Duodenal mucosa (tissue), 2 donors: ENCODE results near the gene ZPBP.

Source experiments
- H3K27ac ChIP-seq: one replicate; pipeline ENCODE4 v1.7.0; 2013; ENCODE audit warnings: low read depth, low read length
- H3K27me3 ChIP-seq, 2 donors: one replicate each; pipeline ENCODE4 v1.7.0; 2013; ENCODE audit warnings: low read length in 2 of 2, control low read depth in 1 of 2; ENCODE audit not compliant: insufficient read depth in 2 of 2, control insufficient read depth in 1 of 2
- H3K36me3 ChIP-seq, 2 donors: one replicate each; pipeline ENCODE4 v1.7.0; 2013; ENCODE audit warnings: low read length in 2 of 2, control low read depth in 1 of 2; ENCODE audit not compliant: insufficient read depth in 2 of 2, control insufficient read depth in 1 of 2
- H3K4me1 ChIP-seq, 2 donors: one replicate each; pipeline ENCODE4 v1.7.0; 2013; ENCODE audit warnings: low read length in 2 of 2, control low read depth in 1 of 2; ENCODE audit not compliant: insufficient read depth in 2 of 2, control insufficient read depth in 1 of 2
- H3K4me3 ChIP-seq, 2 donors: one replicate each; pipeline ENCODE4 v1.7.0; 2013; ENCODE audit warnings: low read length in 2 of 2, low read depth in 1 of 2
- H3K9ac ChIP-seq, 2 donors: one replicate each; pipeline ENCODE4 v1.7.0; 2013; ENCODE audit warnings: low read length in 2 of 2, low read depth in 1 of 2
- H3K9me3 ChIP-seq, 2 donors: one replicate each; pipeline ENCODE4 v1.7.0; 2013; ENCODE audit warnings: low read length in 2 of 2, control low read depth in 1 of 2; ENCODE audit not compliant: control insufficient read depth in 1 of 2

Gene ZPBP, protein sequence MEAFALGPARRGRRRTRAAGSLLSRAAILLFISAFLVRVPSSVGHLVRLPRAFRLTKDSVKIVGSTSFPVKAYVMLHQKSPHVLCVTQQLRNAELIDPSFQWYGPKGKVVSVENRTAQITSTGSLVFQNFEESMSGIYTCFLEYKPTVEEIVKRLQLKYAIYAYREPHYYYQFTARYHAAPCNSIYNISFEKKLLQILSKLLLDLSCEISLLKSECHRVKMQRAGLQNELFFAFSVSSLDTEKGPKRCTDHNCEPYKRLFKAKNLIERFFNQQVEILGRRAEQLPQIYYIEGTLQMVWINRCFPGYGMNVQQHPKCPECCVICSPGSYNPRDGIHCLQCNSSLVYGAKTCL

GRCh38 chr7:50092579-50093491 lies at the start of gene ZPBP:
ZPBP (minus strand) TSS chr7:50093246; CDS start chr7:50093194, 52 bp downstream.
- Histone ChIP-seq H3K4me3 (peak within 1 kb of the TSS; percentile 65 to 74), H3K27ac (no peak within 1 kb of the TSS), H3K9me3 (no peaks in the 10 kb centered on the region), H3K4me1 (peaks cover 0 to 4% of the 10 kb centered on the region in 2 donors), H3K36me3 (no peaks in the 10 kb centered on the region), H3K27me3 (no peaks in the 10 kb centered on the region), H3K9ac (peak within 1 kb of the TSS; percentile 22 to 37)

GRCh38 chr7:50142425-50143017 lies 49.5 kb upstream of the ZPBP start:
- Histone ChIP-seq H3K9me3 (no peaks in the 10 kb centered on the region), H3K27me3 (no peaks in the 10 kb centered on the region), H3K27ac (no peak overlapping the region), H3K4me3 (no peak overlapping the region), H3K9ac (no peak overlapping the region), H3K4me1 (peaks cover 0 to 2% of the 10 kb centered on the region in 2 donors), H3K36me3 (no peaks in the 10 kb centered on the region)

DNA sequence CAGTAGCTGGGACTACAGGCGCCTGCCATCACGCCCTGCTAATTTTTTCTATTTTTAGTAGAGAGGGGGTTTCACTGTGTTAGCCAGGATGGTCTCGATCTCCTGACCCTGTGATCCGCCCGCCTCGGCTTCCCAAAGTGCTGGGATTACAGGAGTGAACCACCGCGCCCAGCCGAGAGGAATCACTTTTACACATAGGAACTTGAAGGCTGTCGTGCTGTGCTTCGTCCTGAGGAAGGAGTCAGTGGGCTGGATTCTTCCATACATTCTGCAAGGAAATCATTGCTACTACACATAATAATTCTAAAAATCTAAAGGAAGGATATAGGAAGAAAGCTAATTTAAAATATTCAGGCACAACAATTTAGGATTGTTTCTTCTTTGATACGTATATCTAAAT lies 48.8 kb upstream of the ZPBP start:
- Histone ChIP-seq H3K36me3 (no peaks in the 10 kb centered on the region), H3K27ac (no peak overlapping the region), H3K4me3 (no peak overlapping the region), H3K27me3 (no peaks in the 10 kb centered on the region), H3K9ac (no peak overlapping the region), H3K4me1 (peaks cover 0 to 2% of the 10 kb centered on the region in 2 donors), H3K9me3 (no peaks in the 10 kb centered on the region)

GRCh38 chr7:50141131-50141530 lies 48.1 kb upstream of the ZPBP start:
- Histone ChIP-seq H3K36me3 (no peaks in the 10 kb centered on the region), H3K9me3 (no peaks in the 10 kb centered on the region), H3K4me1 (peaks cover 0 to 2% of the 10 kb centered on the region in 2 donors), H3K4me3 (no peak overlapping the region), H3K9ac (no peak overlapping the region), H3K27me3 (no peaks in the 10 kb centered on the region), H3K27ac (no peak overlapping the region)

- H3K27me3 ChIP-seq: no peaks in the 10 kb centered on the region
- H3K4me3 ChIP-seq: no peak overlapping the region
- no peaks in the 10 kb centered on the region for H3K36me3 ChIP-seq
- no peak overlapping the region for H3K9ac ChIP-seq
- peaks cover 0 to 2% of the 10 kb centered on the region in 2 donors for H3K4me1 ChIP-seq
- no peak overlapping the region for H3K27ac ChIP-seq
- no peaks in the 10 kb centered on the region for H3K9me3 ChIP-seq
These were observed 47.6 kb upstream of the ZPBP start for GRCh38 chr7:50140688-50141087.

DNA sequence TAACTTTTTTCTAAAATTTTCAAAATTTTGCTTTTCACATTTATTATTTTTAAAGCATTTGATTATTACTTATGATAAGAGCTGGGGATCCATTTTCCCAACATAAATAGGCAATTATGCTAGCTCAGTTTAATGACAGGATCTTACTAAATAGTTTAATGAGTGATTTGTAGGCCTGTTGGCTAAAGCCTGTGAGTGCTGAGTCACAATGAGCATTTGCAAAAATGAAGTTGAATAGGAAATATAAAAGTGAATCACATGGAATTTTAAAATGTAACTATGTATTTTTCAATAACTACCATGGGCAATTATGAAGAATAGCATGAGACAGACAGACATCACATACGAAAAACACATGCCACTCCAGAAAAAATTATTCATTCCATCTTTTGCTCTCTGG lies 45.1 kb upstream of the ZPBP start:
- Histone ChIP-seq H3K4me1 (peaks cover 0 to 2% of the 10 kb centered on the region in 2 donors), H3K36me3 (no peaks in the 10 kb centered on the region), H3K27me3 (no peaks in the 10 kb centered on the region), H3K9me3 (no peaks in the 10 kb centered on the region), H3K27ac (no peak overlapping the region), H3K9ac (no peak overlapping the region), H3K4me3 (no peak overlapping the region)

GRCh38 chr7:50125766-50126165 lies 32.7 kb upstream of the ZPBP start:
- no peaks in the 10 kb centered on the region for H3K27me3 ChIP-seq
- H3K36me3 ChIP-seq: no peaks in the 10 kb centered on the region
- H3K4me3 ChIP-seq: no peak overlapping the region
- no peak overlapping the region for H3K9ac ChIP-seq
- no peak overlapping the region for H3K27ac ChIP-seq
- H3K9me3 ChIP-seq: no peaks in the 10 kb centered on the region
- no peaks in the 10 kb centered on the region for H3K4me1 ChIP-seq

GRCh38 chr7:50121286-50121685 lies 28.2 kb upstream of the ZPBP start:
- Histone ChIP-seq H3K4me3 (no peak overlapping the region), H3K27ac (no peak overlapping the region), H3K9ac (no peak overlapping the region), H3K27me3 (peaks cover 0 to 5% of the 10 kb centered on the region in 2 donors), H3K4me1 (no peaks in the 10 kb centered on the region), H3K36me3 (no peaks in the 10 kb centered on the region), H3K9me3 (no peaks in the 10 kb centered on the region)

- no peak overlapping the region for H3K9ac ChIP-seq
- H3K4me1 ChIP-seq: no peaks in the 10 kb centered on the region
- H3K36me3 ChIP-seq: no peaks in the 10 kb centered on the region
- no peaks in the 10 kb centered on the region for H3K9me3 ChIP-seq
- peaks cover 0 to 5% of the 10 kb centered on the region in 2 donors for H3K27me3 ChIP-seq
- H3K27ac ChIP-seq: no peak overlapping the region
- no peak overlapping the region for H3K4me3 ChIP-seq
These were observed 27.0 kb upstream of the ZPBP start for GRCh38 chr7:50119815-50120637.
